ENCODE results near the gene MIF.

GRCh38 chr22:23922921-23923320 lies 28.7 kb downstream of the MIF start:
- TF ChIP-seq CTCF (IDR thresholded peaks at IDR 0.05) (no peak), POLR2A (IDR thresholded peaks at IDR 0.05) (no peak)
